ENCODE data around the gene FLNC.

DNA sequence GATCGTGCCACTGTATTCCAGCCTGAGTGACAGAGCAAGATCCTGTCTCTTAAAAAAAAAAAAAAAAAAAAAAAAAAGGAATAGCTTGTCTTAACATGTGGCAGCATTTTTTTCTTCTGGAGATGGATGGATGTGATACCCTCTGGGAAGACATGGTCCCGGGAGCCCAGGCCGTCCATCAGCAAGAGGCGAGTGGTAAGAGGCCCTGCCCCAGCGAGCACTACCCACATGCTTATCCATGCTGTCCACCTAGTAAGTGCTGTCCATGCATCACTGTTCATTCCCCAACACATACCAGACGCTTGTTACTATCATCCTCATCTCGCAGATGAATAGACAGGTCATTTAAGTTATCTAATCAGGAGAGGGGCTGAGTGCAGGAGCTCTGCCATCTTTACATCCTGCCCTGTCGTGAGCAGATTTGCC is 45.3 kb downstream of the FLNC start:
- TF ChIP-seq POLR2AphosphoS5 (IDR thresholded peaks at IDR 0.05; ENCODE audit: insufficient read depth in 1 of 2, low read depth in 1 of 2) (no peak), POLR2A (IDR thresholded peaks at IDR 0.05) (no peak)
- TF ChIP-seq, protein P1, sequence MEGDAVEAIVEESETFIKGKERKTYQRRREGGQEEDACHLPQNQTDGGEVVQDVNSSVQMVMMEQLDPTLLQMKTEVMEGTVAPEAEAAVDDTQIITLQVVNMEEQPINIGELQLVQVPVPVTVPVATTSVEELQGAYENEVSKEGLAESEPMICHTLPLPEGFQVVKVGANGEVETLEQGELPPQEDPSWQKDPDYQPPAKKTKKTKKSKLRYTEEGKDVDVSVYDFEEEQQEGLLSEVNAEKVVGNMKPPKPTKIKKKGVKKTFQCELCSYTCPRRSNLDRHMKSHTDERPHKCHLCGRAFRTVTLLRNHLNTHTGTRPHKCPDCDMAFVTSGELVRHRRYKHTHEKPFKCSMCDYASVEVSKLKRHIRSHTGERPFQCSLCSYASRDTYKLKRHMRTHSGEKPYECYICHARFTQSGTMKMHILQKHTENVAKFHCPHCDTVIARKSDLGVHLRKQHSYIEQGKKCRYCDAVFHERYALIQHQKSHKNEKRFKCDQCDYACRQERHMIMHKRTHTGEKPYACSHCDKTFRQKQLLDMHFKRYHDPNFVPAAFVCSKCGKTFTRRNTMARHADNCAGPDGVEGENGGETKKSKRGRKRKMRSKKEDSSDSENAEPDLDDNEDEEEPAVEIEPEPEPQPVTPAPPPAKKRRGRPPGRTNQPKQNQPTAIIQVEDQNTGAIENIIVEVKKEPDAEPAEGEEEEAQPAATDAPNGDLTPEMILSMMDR (IDR thresholded peaks at IDR 0.05) = no peak
